ENCODE measurements around the gene SLC30A9. TPM values are rescaled to one million over a fixed set of nuclear protein-coding genes. Genes with fewer than 3 reads are reported as not detected.

SLC30A9 gene
- total RNA-seq (10 to 100 TPM; 73.8 to 95.0 (median 82.2) TPM), polyA plus RNA-seq (10 to 100 TPM in 1 of 2 donors, 1 to 10 TPM in 1; 9.8 to 16.2 TPM)
- long read RNA-seq, donor 1, full-length matches to known transcripts: 111 of 147 reads
- long read RNA-seq, donor 1, partial matches to known transcripts: 13 of 147 reads
- long read RNA-seq, donor 1, other reads (novel, unspliced or antisense): 23 of 147 reads
- long read RNA-seq, donor 2, full-length matches to known transcripts: 196 of 239 reads
- long read RNA-seq, donor 2, partial matches to known transcripts: 15 of 239 reads
- long read RNA-seq, donor 2, other reads (novel, unspliced or antisense): 28 of 239 reads
- long read RNA-seq, donor 3, full-length matches to known transcripts: 241 of 317 reads
- long read RNA-seq, donor 3, partial matches to known transcripts: 38 of 317 reads
- long read RNA-seq, donor 3, other reads (novel, unspliced or antisense): 38 of 317 reads

- Histone ChIP-seq H3K27ac (peak within 1 kb of the TSS; percentile 67 to 94 (median 89)), H3K27me3 (no peaks in the 10 kb centered on the region), H3K4me3 (peak within 1 kb of the TSS; percentile 72 to 97 (median 91)), H3K9me3 (no peaks in the 10 kb centered on the region), H3K36me3 (no peaks in the 10 kb centered on the region), H3K4me1 (peaks cover 0 to 54% (median 34%) of the 10 kb centered on the region in 9 donors)
- peak; percentile 91 to 97 for DNase-seq
- intact Hi-C loops (cut with DNase I): loop anchor here in 2 of 10 donors (5.0 to 10.0 kb wide), 2 partner anchors 53 to 56 kb away; partner anchors contain the start of gene TMEM33 (in 2 of the 2)
- ATAC-seq: peak; percentile 98 to 100 (median 99)
- WGBS, 2 donors: 1% methylated on average over 63 to 64 of the region's 64 CpGs
- TF ChIP-seq, protein P1, sequence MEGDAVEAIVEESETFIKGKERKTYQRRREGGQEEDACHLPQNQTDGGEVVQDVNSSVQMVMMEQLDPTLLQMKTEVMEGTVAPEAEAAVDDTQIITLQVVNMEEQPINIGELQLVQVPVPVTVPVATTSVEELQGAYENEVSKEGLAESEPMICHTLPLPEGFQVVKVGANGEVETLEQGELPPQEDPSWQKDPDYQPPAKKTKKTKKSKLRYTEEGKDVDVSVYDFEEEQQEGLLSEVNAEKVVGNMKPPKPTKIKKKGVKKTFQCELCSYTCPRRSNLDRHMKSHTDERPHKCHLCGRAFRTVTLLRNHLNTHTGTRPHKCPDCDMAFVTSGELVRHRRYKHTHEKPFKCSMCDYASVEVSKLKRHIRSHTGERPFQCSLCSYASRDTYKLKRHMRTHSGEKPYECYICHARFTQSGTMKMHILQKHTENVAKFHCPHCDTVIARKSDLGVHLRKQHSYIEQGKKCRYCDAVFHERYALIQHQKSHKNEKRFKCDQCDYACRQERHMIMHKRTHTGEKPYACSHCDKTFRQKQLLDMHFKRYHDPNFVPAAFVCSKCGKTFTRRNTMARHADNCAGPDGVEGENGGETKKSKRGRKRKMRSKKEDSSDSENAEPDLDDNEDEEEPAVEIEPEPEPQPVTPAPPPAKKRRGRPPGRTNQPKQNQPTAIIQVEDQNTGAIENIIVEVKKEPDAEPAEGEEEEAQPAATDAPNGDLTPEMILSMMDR (IDR thresholded peaks at IDR 0.05): peak; percentile 12 to 61 (median 41)
These were observed at the start of gene SLC30A9 for GRCh38 chr4:41990365-41991111. Gene SLC30A9 (plus strand): TSS chr4:41990530. CDS start chr4:41990652, 122 bp downstream.

DNA sequence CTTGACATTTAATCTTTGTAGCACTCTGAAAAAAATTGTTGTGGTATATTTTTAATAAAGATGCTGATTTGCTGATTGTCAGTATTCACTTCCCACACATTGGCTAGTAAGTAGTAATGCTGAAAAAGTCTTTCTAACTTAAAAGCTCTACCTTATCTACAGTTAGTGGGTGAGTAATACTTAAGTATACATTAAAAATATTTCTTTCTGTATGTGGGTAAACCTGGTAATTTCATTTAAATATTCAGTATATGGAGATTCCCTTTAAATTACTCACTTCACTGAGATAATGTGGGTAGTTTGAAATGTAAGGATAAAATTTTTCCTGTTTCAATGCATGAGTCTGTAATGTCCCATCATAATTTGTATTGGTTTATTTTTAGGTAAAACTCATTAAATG is 49.5 kb upstream of the SLC30A9 start:
- TF ChIP-seq, protein P1 (IDR thresholded peaks at IDR 0.05): no peak
- Histone ChIP-seq H3K4me1 (peaks cover 6 to 41% (median 20%) of the 10 kb centered on the region in 9 donors), H3K9me3 (no peaks in the 10 kb centered on the region), H3K27me3 (no peaks in the 10 kb centered on the region), H3K27ac (no peak overlapping the region), H3K36me3 (peaks cover 0 to 82% (median 8%) of the 10 kb centered on the region in 9 donors), H3K4me3 (no peak overlapping the region)
- ATAC-seq (no peak), DNase-seq (no peak)
- intact Hi-C loops (cut with DNase I): loop anchor here in 1 of 10 donors (5.0 kb wide), 1 partner anchor 46 kb away; no protein-coding TSS in a partner anchor

- TF ChIP-seq, protein P1 (IDR thresholded peaks at IDR 0.05): no peak
- no peak for DNase-seq
- H3K4me3 ChIP-seq: no peak overlapping the region
- H3K4me1 ChIP-seq: peaks cover 0 to 14% (median 0%) of the 10 kb centered on the region in 9 donors
- no peak for ATAC-seq
- H3K9me3 ChIP-seq: no peaks in the 10 kb centered on the region
- intact Hi-C loops (cut with DNase I): loop anchor here in 1 of 10 donors (5.0 kb wide), 1 partner anchor 44 kb away; no protein-coding TSS in a partner anchor
- no peak overlapping the region for H3K27ac ChIP-seq
- WGBS, 2 donors: 76 to 84% methylated on average over 2 of the region's 2 CpGs
- H3K36me3 ChIP-seq: peaks cover 0 to 100% (median 10%) of the 10 kb centered on the region in 9 donors
- no peaks in the 10 kb centered on the region for H3K27me3 ChIP-seq
These were observed 46.8 kb upstream of the SLC30A9 start for GRCh38 chr4:41943506-41943905.

DNA sequence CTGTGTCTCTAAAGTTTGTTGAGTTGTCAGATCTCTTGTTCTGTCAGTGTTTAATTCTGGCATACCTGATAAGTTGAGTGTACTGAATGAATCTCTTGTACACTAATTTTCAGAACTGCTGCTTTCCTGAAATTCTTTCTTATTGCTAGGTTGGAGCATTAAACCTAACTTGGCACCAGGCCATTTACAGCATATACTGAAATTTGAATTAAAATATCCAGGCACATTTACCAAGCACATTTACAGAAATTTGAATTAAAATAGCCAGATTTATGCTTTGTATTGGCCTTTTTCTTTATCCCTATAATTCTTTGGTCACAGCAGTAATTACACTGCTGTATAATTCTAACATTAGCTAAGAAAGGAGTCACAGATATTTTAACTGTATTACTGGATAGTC is 46.2 kb upstream of the SLC30A9 start:
- Histone ChIP-seq H3K4me1 (peaks cover 0 to 8% (median 0%) of the 10 kb centered on the region in 9 donors), H3K36me3 (peaks cover 0 to 100% (median 10%) of the 10 kb centered on the region in 9 donors), H3K27me3 (no peaks in the 10 kb centered on the region), H3K9me3 (no peaks in the 10 kb centered on the region), H3K27ac (no peak overlapping the region), H3K4me3 (no peak overlapping the region)
- intact Hi-C loops (cut with DNase I): loop anchor here in 1 of 10 donors (5.0 kb wide), 1 partner anchor 43 kb away; no protein-coding TSS in a partner anchor
- no peak for ATAC-seq
- DNase-seq: no peak
- TF ChIP-seq, protein P1 (IDR thresholded peaks at IDR 0.05): no peak
